ENCODE results near the gene COG5.

Gene COG5

DNA sequence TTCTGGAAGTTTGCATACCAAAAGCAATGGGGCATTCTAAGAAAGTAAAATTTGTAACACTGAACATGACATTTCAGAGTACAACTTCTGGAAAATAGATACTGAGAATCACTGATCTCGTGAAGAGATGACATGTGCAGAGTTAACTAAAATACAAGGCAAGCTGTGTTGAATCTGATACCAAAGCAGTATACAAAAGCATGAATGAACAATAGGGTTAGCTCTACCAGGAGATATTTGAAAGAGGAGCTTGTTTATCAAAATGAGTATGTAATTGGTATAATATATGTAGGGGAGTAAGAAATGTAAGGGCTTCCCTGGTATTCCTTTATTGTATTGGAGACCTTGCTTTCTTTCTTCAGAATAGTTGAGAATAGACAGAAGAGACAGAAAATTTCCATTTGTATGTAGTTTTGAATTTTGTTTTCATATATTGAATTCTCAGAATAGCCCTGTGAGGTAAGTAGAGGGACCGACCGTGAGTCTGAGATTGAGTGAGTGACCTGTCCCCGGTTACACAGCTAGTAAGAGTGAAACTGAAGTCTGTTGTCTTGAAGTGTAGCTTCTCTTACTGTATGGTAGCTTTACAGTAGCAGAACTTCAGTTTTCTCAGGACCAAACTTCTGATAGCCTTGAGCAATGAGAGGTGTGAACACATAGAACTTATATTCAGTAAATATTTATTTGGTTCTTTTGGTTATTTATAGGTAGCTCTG lies 389.9 kb downstream of the COG5 start:
- TF ChIP-seq, protein P1, sequence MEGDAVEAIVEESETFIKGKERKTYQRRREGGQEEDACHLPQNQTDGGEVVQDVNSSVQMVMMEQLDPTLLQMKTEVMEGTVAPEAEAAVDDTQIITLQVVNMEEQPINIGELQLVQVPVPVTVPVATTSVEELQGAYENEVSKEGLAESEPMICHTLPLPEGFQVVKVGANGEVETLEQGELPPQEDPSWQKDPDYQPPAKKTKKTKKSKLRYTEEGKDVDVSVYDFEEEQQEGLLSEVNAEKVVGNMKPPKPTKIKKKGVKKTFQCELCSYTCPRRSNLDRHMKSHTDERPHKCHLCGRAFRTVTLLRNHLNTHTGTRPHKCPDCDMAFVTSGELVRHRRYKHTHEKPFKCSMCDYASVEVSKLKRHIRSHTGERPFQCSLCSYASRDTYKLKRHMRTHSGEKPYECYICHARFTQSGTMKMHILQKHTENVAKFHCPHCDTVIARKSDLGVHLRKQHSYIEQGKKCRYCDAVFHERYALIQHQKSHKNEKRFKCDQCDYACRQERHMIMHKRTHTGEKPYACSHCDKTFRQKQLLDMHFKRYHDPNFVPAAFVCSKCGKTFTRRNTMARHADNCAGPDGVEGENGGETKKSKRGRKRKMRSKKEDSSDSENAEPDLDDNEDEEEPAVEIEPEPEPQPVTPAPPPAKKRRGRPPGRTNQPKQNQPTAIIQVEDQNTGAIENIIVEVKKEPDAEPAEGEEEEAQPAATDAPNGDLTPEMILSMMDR (IDR thresholded peaks at IDR 0.05; ENCODE audit: poor library complexity, severe bottlenecking) = no peak
- no peaks in the 10 kb centered on the region for H3K27me3 ChIP-seq (ENCODE audit: insufficient read depth, poor library complexity, severe bottlenecking)
- ATAC-seq (ENCODE audit: low read depth) (no peak), DNase-seq (ENCODE audit: low spot score) (no peak)
- no peak overlapping the region for H3K4me3 ChIP-seq (ENCODE audit: severe bottlenecking)
- H3K27ac ChIP-seq (ENCODE audit: poor library complexity, severe bottlenecking) = no peak overlapping the region
- H3K36me3 ChIP-seq (ENCODE audit: low read depth) = peaks cover 5% of the 10 kb centered on the region; the same call in 1 of the 2 replicates
- no peaks in the 10 kb centered on the region for H3K9me3 ChIP-seq (ENCODE audit: severe bottlenecking)
- peaks cover 2% of the 10 kb centered on the region for H3K4me1 ChIP-seq (ENCODE audit: insufficient read depth, poor library complexity, severe bottlenecking)

GRCh38 chr7:107173191-107173590 lies 390.5 kb downstream of the COG5 start:
- Histone ChIP-seq H3K9me3 (ENCODE audit: severe bottlenecking) (no peaks in the 10 kb centered on the region), H3K36me3 (ENCODE audit: low read depth) (peaks cover 3% of the 10 kb centered on the region; the same call in 1 of the 2 replicates), H3K27me3 (ENCODE audit: insufficient read depth, poor library complexity, severe bottlenecking) (no peaks in the 10 kb centered on the region), H3K27ac (ENCODE audit: poor library complexity, severe bottlenecking) (no peak overlapping the region), H3K4me3 (ENCODE audit: severe bottlenecking) (no peak overlapping the region), H3K4me1 (ENCODE audit: insufficient read depth, poor library complexity, severe bottlenecking) (peaks cover 2% of the 10 kb centered on the region)
- TF ChIP-seq, protein P1 (IDR thresholded peaks at IDR 0.05; ENCODE audit: poor library complexity, severe bottlenecking) = no peak
- ATAC-seq (ENCODE audit: low read depth) = no peak
- no peak for DNase-seq (ENCODE audit: low spot score)

GRCh38 chr7:107172276-107173032 lies 391.3 kb downstream of the COG5 start:
- TF ChIP-seq, protein P1 (IDR thresholded peaks at IDR 0.05; ENCODE audit: poor library complexity, severe bottlenecking) = no peak
- H3K4me1 ChIP-seq (ENCODE audit: insufficient read depth, poor library complexity, severe bottlenecking) = peaks cover 2% of the 10 kb centered on the region

GRCh38 chr7:107171496-107171895 lies 392.2 kb downstream of the COG5 start:
- DNase-seq (ENCODE audit: low spot score) (no peak), ATAC-seq (ENCODE audit: low read depth) (no peak)
- no peak overlapping the region for H3K4me3 ChIP-seq (ENCODE audit: severe bottlenecking)
- TF ChIP-seq, protein P1 (IDR thresholded peaks at IDR 0.05; ENCODE audit: poor library complexity, severe bottlenecking) = no peak
- no peaks in the 10 kb centered on the region for H3K9me3 ChIP-seq (ENCODE audit: severe bottlenecking)
- no peaks in the 10 kb centered on the region for H3K27me3 ChIP-seq (ENCODE audit: insufficient read depth, poor library complexity, severe bottlenecking)
- H3K36me3 ChIP-seq (ENCODE audit: low read depth) = no peaks in the 10 kb centered on the region
- no peak overlapping the region for H3K27ac ChIP-seq (ENCODE audit: poor library complexity, severe bottlenecking)
- peaks cover 5% of the 10 kb centered on the region for H3K4me1 ChIP-seq (ENCODE audit: insufficient read depth, poor library complexity, severe bottlenecking)

More at GRCh38 chr7:107172276-107173032, 391.3 kb downstream of the COG5 start:
- ATAC-seq (ENCODE audit: low read depth) (no peak), DNase-seq (ENCODE audit: low spot score) (no peak)
- H3K27ac ChIP-seq (ENCODE audit: poor library complexity, severe bottlenecking) = no peak overlapping the region
- H3K9me3 ChIP-seq (ENCODE audit: severe bottlenecking) = no peaks in the 10 kb centered on the region
- H3K4me3 ChIP-seq (ENCODE audit: severe bottlenecking) = no peak overlapping the region
- H3K27me3 ChIP-seq (ENCODE audit: insufficient read depth, poor library complexity, severe bottlenecking) = no peaks in the 10 kb centered on the region
- H3K36me3 ChIP-seq (ENCODE audit: low read depth) = no peaks in the 10 kb centered on the region
